HG02610 (cell line): ENCODE results near the gene EIF4E1B.
"Not testable (repeated sequence)": the region's sequence is repeated elsewhere in the genome, so short reads cannot be mapped to it uniquely, and the experiment has no call there.

Experiments used
- ATAC-seq: cut with Tn5 transposase; IDR thresholded peaks from one replicate; pipeline ENCODE4 v1.9.1; 2021; ENCODE audit warnings: mild to moderate bottlenecking, moderate library complexity; ENCODE audit not compliant: unreplicated experiment

EIF4E1B gene

GRCh38 chr5:176629853-176630680 lies at the start of gene EIF4E1B, which contains the start of gene SNCB:
Gene EIF4E1B (plus strand): TSS chr5:176630675. CDS start chr5:176642788, 12,113 bp downstream.
Gene SNCB (minus strand): TSS chr5:176630534. CDS start chr5:176629654, 880 bp downstream.
- ATAC-seq = no peak

- no peak for ATAC-seq
Measured at GRCh38 chr5:176581361-176581760, 49.1 kb upstream of the EIF4E1B start.

GRCh38 chr5:176583076-176583475 lies 47.4 kb upstream of the EIF4E1B start:
- no peak for ATAC-seq

- ATAC-seq = no peak
Measured at GRCh38 chr5:176587398-176587797, 43.1 kb upstream of the EIF4E1B start.

GRCh38 chr5:176588297-176588696 lies 42.2 kb upstream of the EIF4E1B start:
- ATAC-seq = no peak

- no peak for ATAC-seq
Measured at GRCh38 chr5:176589039-176589769, 41.3 kb upstream of the EIF4E1B start.

- no peak for ATAC-seq
Measured at GRCh38 chr5:176590035-176590717, 40.3 kb upstream of the EIF4E1B start.

- ATAC-seq = not testable (repeated sequence)
Measured at GRCh38 chr5:176591667-176592066, 38.8 kb upstream of the EIF4E1B start.

- ATAC-seq = no peak
Measured at GRCh38 chr5:176592573-176592972, 37.9 kb upstream of the EIF4E1B start.

- ATAC-seq = no peak
Measured at GRCh38 chr5:176593273-176593869, 37.1 kb upstream of the EIF4E1B start.

- no peak for ATAC-seq
Measured at GRCh38 chr5:176594554-176594953, 35.9 kb upstream of the EIF4E1B start.

GRCh38 chr5:176595386-176595943 lies 35.0 kb upstream of the EIF4E1B start:
- ATAC-seq = no peak

- no peak for ATAC-seq
Measured at GRCh38 chr5:176596069-176596644, 34.3 kb upstream of the EIF4E1B start.

GRCh38 chr5:176596689-176597416 lies 33.6 kb upstream of the EIF4E1B start:
- no peak for ATAC-seq

- ATAC-seq = no peak
Measured at GRCh38 chr5:176597417-176598389, 32.8 kb upstream of the EIF4E1B start.

- not testable (repeated sequence) for ATAC-seq
Measured at GRCh38 chr5:176599749-176600430, 30.6 kb upstream of the EIF4E1B start.

GRCh38 chr5:176601901-176602482 lies 28.5 kb upstream of the EIF4E1B start:
- no peak for ATAC-seq
